Natural killer cell treated with Interleukin-12 subunit alpha and Interleukin-12 subunit beta and Interleukin-15 and Interleukin-18, amount 100 ng/mL, for 72 hours (primary cell): ENCODE results near the gene L3MBTL1. TPM values are rescaled to one million over a fixed set of nuclear protein-coding genes. Genes with fewer than 3 reads are reported as not detected.

Experiments used
- ATAC-seq, 2 donors: fragments of 150-1000 bp; cut with Tn5 transposase in 1 of 2; sonication (Bioruptor Pico), chemical (Tn5 transposase) in 1 of 2; 2 replicates each; pipeline ENCODE4 v1.10.0; 2021
- DNase-seq: peaks from one replicate; pipeline ENCODE4 v3.0.0; 2022; ENCODE audit warnings: low spot score
- H3K27ac Mint-ChIP-seq, 2 donors: 1 replicate in 1 of 2; 2 replicates in 1 of 2; pipeline ENCODE4 v1.8.0; 2022; ENCODE audit warnings: mixed read lengths in 2 of 2, mild to moderate bottlenecking in 1 of 2, moderate library complexity in 1 of 2
- H3K27me3 Mint-ChIP-seq, 2 donors: 1 replicate in 1 of 2; 2 replicates in 1 of 2; pipeline ENCODE4 v1.8.0; 2022; ENCODE audit warnings: mixed read lengths in 2 of 2
- H3K36me3 Mint-ChIP-seq: one replicate; pipeline ENCODE4 v1.8.0; 2022; ENCODE audit warnings: mixed read lengths
- H3K4me1 Mint-ChIP-seq, 2 donors: 1 replicate in 1 of 2; 2 replicates in 1 of 2; pipeline ENCODE4 v1.8.0; 2022; ENCODE audit warnings: low read depth in 2 of 2, mixed read lengths in 2 of 2, mild to moderate bottlenecking in 1 of 2
- H3K4me3 Mint-ChIP-seq: one replicate; pipeline ENCODE4 v1.8.0; 2022; ENCODE audit warnings: mixed read lengths
- H3K9me3 Mint-ChIP-seq: 2 replicates; pipeline ENCODE4 v1.8.0; 2022; ENCODE audit warnings: mixed read lengths
- total RNA-seq, 2 donors: library from RNA; stranded (reverse); gene quantifications; one replicate each; pipeline ENCODE4 v1.2.3, GENCODE V29; 2022

The L3MBTL1 gene
- total RNA-seq, 2 donors from 2014 or later = 7.0 to 12.9 TPM

GRCh38 chr20:43564993-43565757 lies 57.7 kb downstream of the L3MBTL1 start:
- no peak overlapping the region for H3K4me3 Mint-ChIP-seq
- no peaks in the 10 kb centered on the region for H3K4me1 Mint-ChIP-seq
- H3K36me3 Mint-ChIP-seq = no peaks in the 10 kb centered on the region
- peaks cover 0 to 2% of the 10 kb centered on the region in 2 donors for H3K27me3 Mint-ChIP-seq
- DNase-seq (no peak), ATAC-seq (no peak)
- H3K27ac Mint-ChIP-seq = no peak overlapping the region
- no peaks in the 10 kb centered on the region for H3K9me3 Mint-ChIP-seq

DNA sequence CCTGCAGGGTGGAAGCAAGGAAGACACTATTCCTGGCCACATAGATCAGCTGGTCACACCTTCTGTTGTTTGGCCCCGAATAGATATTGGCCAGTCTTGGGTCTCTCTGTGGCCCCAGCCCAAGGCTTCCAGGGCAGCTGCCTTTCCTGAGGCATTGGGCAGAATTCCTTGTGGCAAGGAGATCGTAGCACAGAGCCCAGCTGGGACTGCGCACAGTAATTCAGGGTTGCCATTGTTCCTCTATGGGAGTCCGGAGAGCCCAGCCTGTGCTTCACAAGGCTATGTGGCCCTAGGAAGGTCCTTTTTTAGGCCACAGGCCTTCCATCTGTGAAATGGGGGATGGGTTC lies 58.2 kb downstream of the L3MBTL1 start:
- no peak for ATAC-seq
- no peaks in the 10 kb centered on the region for H3K9me3 Mint-ChIP-seq
- H3K4me1 Mint-ChIP-seq = no peaks in the 10 kb centered on the region
- no peak overlapping the region for H3K27ac Mint-ChIP-seq
- no peaks in the 10 kb centered on the region for H3K36me3 Mint-ChIP-seq
- no peak overlapping the region for H3K4me3 Mint-ChIP-seq
- DNase-seq = no peak
- H3K27me3 Mint-ChIP-seq = peaks cover 0 to 2% of the 10 kb centered on the region in 2 donors

DNA sequence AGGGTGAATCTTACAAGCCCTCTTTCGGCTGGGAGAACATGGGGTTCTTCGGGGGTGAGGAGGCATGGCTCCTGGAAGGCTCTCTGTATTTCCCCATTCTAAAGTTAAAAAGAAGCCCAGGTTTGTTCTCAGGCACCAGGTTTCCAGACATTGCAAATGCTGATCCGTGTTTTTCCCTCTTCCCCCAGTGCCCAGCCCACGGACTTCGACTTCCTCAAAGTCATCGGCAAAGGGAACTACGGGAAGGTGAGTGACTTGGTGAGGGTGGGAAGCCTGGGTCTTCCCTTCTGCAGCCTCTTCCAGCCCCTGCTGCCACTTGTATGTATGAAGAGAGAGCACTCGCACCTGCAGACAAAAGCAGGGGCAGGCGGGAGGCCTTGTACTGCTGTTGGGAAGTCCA lies 60.0 kb downstream of the L3MBTL1 start:
- Mint-ChIP-seq H3K9me3 (no peaks in the 10 kb centered on the region), H3K36me3 (no peaks in the 10 kb centered on the region), H3K4me3 (no peak overlapping the region), H3K27me3 (no peaks in the 10 kb centered on the region), H3K27ac (no peak overlapping the region), H3K4me1 (no peaks in the 10 kb centered on the region)
- DNase-seq (no peak), ATAC-seq (no peak)

DNA sequence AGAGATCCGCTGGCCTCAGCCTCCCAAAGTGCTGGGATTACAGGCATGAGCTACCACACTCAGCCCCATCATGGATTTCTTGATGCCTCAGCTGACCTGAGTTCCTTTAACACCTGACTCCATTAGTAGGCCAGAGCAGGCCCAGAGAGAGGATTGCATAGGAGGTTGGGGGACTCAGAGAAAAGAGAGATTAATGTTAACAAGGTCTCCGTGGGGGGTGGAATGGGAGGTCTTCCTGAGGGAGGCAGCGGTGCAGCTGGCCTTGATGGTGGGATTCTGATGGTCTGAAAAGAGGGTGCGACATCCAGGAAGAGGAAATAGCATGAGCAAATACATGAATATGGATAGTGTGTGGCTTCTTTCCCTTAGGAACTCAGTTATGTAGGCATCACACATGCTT lies 61.2 kb downstream of the L3MBTL1 start:
- Mint-ChIP-seq H3K4me1 (no peaks in the 10 kb centered on the region), H3K27ac (no peak overlapping the region), H3K27me3 (no peaks in the 10 kb centered on the region), H3K4me3 (no peak overlapping the region), H3K9me3 (no peaks in the 10 kb centered on the region), H3K36me3 (no peaks in the 10 kb centered on the region)
- no peak for ATAC-seq
- no peak for DNase-seq

GRCh38 chr20:43569282-43569681 lies 61.8 kb downstream of the L3MBTL1 start:
- no peak overlapping the region for H3K27ac Mint-ChIP-seq
- ATAC-seq (no peak), DNase-seq (no peak)
- H3K36me3 Mint-ChIP-seq = no peaks in the 10 kb centered on the region
- H3K27me3 Mint-ChIP-seq = no peaks in the 10 kb centered on the region
- H3K4me3 Mint-ChIP-seq = no peak overlapping the region
- no peaks in the 10 kb centered on the region for H3K9me3 Mint-ChIP-seq
- no peaks in the 10 kb centered on the region for H3K4me1 Mint-ChIP-seq

DNA sequence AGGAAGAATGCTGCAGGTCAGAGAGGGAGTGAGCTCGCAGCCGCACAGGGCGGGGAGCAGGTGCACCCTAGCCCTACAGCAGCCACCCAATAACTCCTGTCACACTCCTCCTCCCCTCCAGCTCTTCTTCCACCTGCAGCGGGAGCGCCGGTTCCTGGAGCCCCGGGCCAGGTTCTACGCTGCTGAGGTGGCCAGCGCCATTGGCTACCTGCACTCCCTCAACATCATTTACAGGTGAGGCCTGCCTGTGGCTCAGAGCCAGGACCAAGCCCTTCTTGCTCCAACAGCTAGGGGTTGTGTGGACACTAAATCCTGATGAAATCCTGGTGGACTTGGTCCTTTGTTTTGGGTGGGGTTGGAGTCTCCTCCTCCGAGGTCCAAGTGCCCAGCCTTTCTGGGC lies 63.0 kb downstream of the L3MBTL1 start:
- no peak overlapping the region for H3K27ac Mint-ChIP-seq
- no peaks in the 10 kb centered on the region for H3K4me1 Mint-ChIP-seq
- H3K36me3 Mint-ChIP-seq = no peaks in the 10 kb centered on the region
- no peaks in the 10 kb centered on the region for H3K9me3 Mint-ChIP-seq
- ATAC-seq (peak in 1 of 2 donors; percentile 17), DNase-seq (no peak)
- H3K4me3 Mint-ChIP-seq = no peak overlapping the region
- no peaks in the 10 kb centered on the region for H3K27me3 Mint-ChIP-seq

DNA sequence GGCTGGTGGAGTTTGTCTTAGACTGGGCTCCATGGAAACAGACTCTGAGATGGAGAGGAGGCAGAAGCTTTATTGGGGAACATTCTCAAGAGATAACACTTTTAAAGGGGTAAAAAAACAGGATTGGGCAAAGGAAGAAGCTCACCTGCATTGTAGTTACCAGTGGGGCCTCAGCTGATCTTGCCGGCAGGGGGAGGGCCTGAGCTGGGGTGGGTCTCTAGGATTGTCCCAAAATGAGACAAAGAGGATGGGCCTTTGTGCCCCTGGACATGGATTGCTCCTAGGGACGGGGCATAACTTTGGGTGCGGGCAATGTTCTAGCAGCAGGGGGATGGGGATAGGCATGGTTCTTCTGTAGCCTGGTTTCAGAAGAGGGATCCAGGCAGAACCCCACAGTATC lies 63.8 kb downstream of the L3MBTL1 start:
- H3K9me3 Mint-ChIP-seq = no peaks in the 10 kb centered on the region
- DNase-seq (no peak), ATAC-seq (no peak)
- no peaks in the 10 kb centered on the region for H3K36me3 Mint-ChIP-seq
- H3K4me3 Mint-ChIP-seq = no peak overlapping the region
- H3K27me3 Mint-ChIP-seq = no peaks in the 10 kb centered on the region
- no peak overlapping the region for H3K27ac Mint-ChIP-seq
- H3K4me1 Mint-ChIP-seq = no peaks in the 10 kb centered on the region

DNA sequence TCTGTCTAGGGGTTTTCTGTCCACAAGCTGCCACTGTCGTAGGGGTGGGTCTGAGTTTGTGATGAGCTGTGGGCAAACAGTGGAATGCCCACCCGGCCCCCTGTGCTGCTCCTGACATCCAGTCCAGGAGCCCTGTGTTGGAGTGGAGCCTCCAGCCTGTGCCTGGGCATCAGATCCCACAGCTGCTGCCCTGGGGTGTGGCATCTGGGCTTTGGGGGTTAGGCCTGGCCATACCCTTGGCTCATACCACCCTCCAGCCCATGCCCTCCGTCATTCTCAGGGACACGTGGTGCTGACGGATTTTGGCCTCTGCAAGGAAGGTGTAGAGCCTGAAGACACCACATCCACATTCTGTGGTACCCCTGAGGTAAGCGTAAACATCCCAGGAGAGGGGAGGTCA lies 64.3 kb downstream of the L3MBTL1 start:
- H3K4me1 Mint-ChIP-seq = no peaks in the 10 kb centered on the region
- H3K36me3 Mint-ChIP-seq = no peaks in the 10 kb centered on the region
- DNase-seq (no peak), ATAC-seq (no peak)
- H3K27me3 Mint-ChIP-seq = no peaks in the 10 kb centered on the region
- no peak overlapping the region for H3K27ac Mint-ChIP-seq
- H3K9me3 Mint-ChIP-seq = no peaks in the 10 kb centered on the region
- H3K4me3 Mint-ChIP-seq = no peak overlapping the region

DNA sequence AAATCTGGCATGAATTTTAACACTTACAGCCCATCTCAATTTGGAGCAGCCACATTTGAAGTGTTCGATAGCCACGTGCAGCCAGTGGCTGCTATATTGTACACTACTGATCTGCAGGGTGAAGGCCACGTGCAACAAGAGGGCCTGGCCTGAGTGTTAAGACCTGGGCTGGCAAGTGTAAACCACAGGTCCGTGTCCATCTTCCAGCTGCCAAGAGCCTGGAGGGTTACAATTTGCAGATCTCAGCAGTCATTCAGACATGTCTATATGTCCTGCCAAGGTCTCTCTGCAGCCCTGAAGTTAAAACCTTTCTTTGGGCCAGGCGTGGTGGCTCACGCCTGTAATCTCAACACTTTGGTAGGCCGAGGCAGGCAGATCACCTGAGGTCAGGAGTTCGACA lies 65.4 kb downstream of the L3MBTL1 start:
- Mint-ChIP-seq H3K27me3 (no peaks in the 10 kb centered on the region), H3K9me3 (no peaks in the 10 kb centered on the region), H3K4me1 (no peaks in the 10 kb centered on the region), H3K27ac (no peak overlapping the region), H3K36me3 (no peaks in the 10 kb centered on the region), H3K4me3 (no peak overlapping the region)
- no peak for ATAC-seq
- no peak for DNase-seq

GRCh38 chr20:43576108-43576507 lies 68.6 kb downstream of the L3MBTL1 start:
- Mint-ChIP-seq H3K9me3 (no peaks in the 10 kb centered on the region), H3K27ac (no peak overlapping the region), H3K36me3 (no peaks in the 10 kb centered on the region), H3K4me3 (no peak overlapping the region), H3K4me1 (peaks cover 5 to 10% of the 10 kb centered on the region in 2 donors), H3K27me3 (no peaks in the 10 kb centered on the region)
- ATAC-seq = no peak
- no peak for DNase-seq

DNA sequence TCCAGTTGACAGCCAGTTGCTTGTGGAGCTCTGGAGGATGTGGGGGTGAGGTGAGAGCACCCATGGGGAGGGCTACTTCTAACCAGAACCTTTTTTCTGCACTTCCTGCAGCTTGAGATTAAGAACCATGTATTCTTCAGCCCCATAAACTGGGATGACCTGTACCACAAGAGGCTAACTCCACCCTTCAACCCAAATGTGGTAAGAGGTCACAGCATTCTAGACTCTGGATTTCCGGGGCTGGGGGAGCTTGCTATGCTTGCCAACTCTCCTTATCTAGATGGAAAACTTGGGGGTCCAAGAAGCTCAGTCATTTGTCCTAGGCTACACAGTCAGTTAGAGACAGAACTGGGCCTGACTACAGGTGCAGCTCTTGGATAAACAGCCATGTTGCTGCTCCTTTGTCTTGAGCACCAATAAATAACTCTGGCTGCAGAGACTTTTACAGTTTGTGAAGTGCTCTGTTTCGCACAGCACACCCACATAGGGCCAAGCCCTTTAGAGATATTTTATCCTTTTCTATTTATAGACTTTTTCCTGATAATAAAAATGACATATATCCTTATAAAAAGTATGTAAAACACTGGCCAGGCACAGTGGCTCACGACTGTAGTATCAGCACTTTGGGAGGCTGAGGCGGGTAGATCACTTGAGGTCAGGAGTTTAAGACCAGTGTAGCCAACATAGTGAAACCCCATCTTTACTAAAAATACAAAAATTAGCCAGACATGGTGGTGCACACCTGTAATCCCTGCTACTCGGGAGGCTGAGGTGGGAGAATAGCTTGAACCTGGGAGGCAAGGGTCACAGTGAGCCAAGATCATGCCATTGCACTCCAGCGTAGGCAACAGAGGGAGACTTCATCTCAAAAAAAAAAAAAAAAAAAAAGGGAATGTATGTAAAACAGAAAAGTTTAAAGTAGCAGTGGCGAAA lies 72.6 kb downstream of the L3MBTL1 start:
- peaks cover 5 to 10% of the 10 kb centered on the region in 2 donors for H3K4me1 Mint-ChIP-seq
- H3K4me3 Mint-ChIP-seq = no peak overlapping the region
- no peaks in the 10 kb centered on the region for H3K36me3 Mint-ChIP-seq
- no peak for DNase-seq
- no peak for ATAC-seq
- no peaks in the 10 kb centered on the region for H3K9me3 Mint-ChIP-seq
- no peak overlapping the region for H3K27ac Mint-ChIP-seq
- H3K27me3 Mint-ChIP-seq = no peaks in the 10 kb centered on the region

DNA sequence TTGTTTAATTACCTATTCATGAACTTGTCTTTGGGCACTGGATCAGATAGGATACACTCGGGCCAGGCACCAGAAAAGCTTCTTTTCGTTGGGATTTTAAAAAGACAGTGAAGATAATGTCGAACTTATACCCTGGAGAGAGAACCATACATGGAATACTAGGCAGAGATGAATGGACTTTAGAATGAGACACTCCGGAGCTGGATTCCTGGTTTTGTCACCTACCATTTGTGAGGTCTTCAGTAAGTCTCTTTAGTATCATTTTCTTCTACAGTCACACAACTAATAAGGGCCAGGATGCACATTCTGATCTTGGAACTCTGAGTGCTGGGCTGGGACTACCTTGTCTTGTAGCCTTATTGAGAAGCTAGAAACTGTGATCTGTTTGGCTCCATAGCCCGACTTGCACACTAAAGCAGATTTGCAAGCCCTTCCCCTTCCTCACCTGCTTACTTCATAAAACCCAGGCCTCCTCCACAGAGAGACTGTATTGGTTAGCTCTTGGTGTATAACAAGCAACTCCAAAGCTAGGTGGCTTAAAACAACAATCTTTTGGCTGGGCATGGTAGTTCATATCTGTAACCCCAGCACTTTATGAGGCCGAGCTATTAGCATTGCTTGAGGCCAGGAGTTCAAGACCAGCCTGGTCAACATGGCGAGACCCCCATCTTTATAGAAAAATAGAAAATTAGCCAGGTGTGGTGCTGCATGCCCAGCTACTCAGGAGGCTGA lies 75.8 kb downstream of the L3MBTL1 start:
- no peak overlapping the region for H3K4me3 Mint-ChIP-seq
- no peak overlapping the region for H3K27ac Mint-ChIP-seq
- H3K4me1 Mint-ChIP-seq = peaks cover 5 to 10% of the 10 kb centered on the region in 2 donors
- no peaks in the 10 kb centered on the region for H3K9me3 Mint-ChIP-seq
- no peak for DNase-seq
- no peaks in the 10 kb centered on the region for H3K36me3 Mint-ChIP-seq
- ATAC-seq = no peak
- peaks cover 0 to 4% of the 10 kb centered on the region in 2 donors for H3K27me3 Mint-ChIP-seq

DNA sequence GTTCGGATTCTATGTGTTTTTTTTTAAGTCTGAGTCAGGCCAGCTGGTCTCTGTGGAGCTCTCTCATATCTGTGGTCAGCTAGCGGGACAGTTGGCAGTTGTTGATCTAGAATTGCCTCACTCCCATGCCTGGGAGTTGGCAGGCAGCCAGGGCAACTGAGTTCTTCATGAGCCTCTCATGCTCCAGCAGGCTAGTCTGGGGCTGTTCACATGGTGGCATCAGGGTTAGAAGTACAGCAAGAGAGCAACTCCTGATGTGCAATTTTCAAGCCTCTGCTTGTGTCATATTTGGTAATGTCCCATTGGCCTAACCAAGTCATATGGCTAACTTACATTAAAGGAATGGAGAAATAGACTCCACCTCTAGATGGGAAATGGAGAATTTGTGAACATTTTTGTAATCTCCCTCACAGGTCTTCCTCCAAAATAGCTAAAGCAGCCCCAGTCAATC lies 76.5 kb downstream of the L3MBTL1 start:
- Mint-ChIP-seq H3K9me3 (no peaks in the 10 kb centered on the region), H3K27me3 (peaks cover 0 to 4% of the 10 kb centered on the region in 2 donors), H3K4me3 (no peak overlapping the region), H3K4me1 (peaks cover 4 to 10% of the 10 kb centered on the region in 2 donors), H3K36me3 (no peaks in the 10 kb centered on the region), H3K27ac (no peak overlapping the region)
- DNase-seq = no peak
- ATAC-seq = no peak
